Activated CD4-positive, alpha-beta memory T cell treated with anti-CD3 and anti-CD28 coated beads, Interleukin-2, amount 10 ng/mL, durations not matched to agents 7 days and 5 days (primary cell): ENCODE data around the gene TMEM114. TPM values are rescaled to one million over a fixed set of nuclear protein-coding genes. Genes with fewer than 3 reads are reported as not detected.

ENCODE experiments used
- total RNA-seq, 2 experiments: library from RNA; stranded (reverse); gene quantifications; one replicate each; pipeline ENCODE4 v1.2.3, GENCODE V29; 2021

Gene TMEM114
- total RNA-seq, 2 experiments from 2014 or later: not detected

Other genes with a start within 250 kb of the TMEM114 start
- 10 to 100 TPM; 25.7 to 27.6 TPM for gene METTL22, start 31.2 kb upstream of the TMEM114 start, total RNA-seq
- 1 to 10 TPM; 5.5 to 5.9 TPM for gene ABAT, start 84.1 kb upstream of the TMEM114 start, total RNA-seq
- 10 to 100 TPM; 12.2 to 12.6 TPM for gene TMEM186, start 207.1 kb upstream of the TMEM114 start, total RNA-seq
- 10 to 100 TPM; 41.7 to 41.8 TPM for gene PMM2, start 207.3 kb upstream of the TMEM114 start, total RNA-seq